ENCODE measurements around the gene DOCK1.
A peak's percentile ranks its signal among the peaks of the same experiment; 100 is the strongest.

The DOCK1 gene

DNA sequence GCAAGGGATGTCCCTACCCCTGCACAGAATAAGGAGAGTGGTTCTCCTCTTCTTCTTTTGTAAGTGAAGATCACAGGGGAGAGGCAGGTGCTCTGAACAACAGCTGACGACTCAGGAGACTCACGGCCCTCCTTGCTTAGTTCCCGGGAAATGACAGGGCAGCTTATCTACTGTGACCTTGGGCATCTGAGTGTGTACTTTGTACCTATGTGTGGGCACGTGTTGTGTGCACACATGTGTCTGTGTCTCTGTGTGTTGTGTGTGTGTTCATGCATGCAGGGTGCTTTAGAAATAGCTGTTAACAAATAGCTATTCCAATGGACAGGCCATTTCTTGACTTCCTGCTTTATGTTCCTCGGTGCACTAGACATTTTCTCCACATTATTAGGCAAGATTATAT is 563.4 kb downstream of the DOCK1 start:
- Histone ChIP-seq H3K9me2 (replicated peaks; ENCODE audit: insufficient read depth, low read length) (no peaks in the 10 kb centered on the region), H3K79me2 (ENCODE audit: low read length) (no peaks in the 10 kb centered on the region), H3F3A (ENCODE audit: insufficient read depth, low read length) (no peaks in the 10 kb centered on the region), H4K20me1 (ENCODE audit: insufficient read depth, low read length) (no peaks in the 10 kb centered on the region), H3K4me2 (ENCODE audit: low read depth, low read length) (no peak overlapping the region), H3K27ac (ENCODE audit: low read length) (no peak overlapping the region), H2AFZ (ENCODE audit: low read length) (no peak overlapping the region), H3K9me3 (replicated peaks; ENCODE audit: insufficient read depth, low read length) (no peaks in the 10 kb centered on the region), H3K27me3 (replicated peaks; ENCODE audit: insufficient read depth, low read length) (peaks cover 26% of the 10 kb centered on the region), H3K4me3 (ENCODE audit: low read length) (no peak overlapping the region), H3K4me1 (ENCODE audit: low read length) (no peaks in the 10 kb centered on the region), H3K9ac (ENCODE audit: low read length) (no peak overlapping the region), H3K36me3 (replicated peaks; ENCODE audit: insufficient read depth, low read length) (no peaks in the 10 kb centered on the region)
- TF ChIP-seq EZH2phosphoT487 (IDR thresholded peaks at IDR 0.05; ENCODE audit: low read length) (no peak), EZH2 (optimal IDR thresholded peaks at IDR 0.05; ENCODE audit: low read depth, low read length) (no peak)
- TF ChIP-seq, protein P1, sequence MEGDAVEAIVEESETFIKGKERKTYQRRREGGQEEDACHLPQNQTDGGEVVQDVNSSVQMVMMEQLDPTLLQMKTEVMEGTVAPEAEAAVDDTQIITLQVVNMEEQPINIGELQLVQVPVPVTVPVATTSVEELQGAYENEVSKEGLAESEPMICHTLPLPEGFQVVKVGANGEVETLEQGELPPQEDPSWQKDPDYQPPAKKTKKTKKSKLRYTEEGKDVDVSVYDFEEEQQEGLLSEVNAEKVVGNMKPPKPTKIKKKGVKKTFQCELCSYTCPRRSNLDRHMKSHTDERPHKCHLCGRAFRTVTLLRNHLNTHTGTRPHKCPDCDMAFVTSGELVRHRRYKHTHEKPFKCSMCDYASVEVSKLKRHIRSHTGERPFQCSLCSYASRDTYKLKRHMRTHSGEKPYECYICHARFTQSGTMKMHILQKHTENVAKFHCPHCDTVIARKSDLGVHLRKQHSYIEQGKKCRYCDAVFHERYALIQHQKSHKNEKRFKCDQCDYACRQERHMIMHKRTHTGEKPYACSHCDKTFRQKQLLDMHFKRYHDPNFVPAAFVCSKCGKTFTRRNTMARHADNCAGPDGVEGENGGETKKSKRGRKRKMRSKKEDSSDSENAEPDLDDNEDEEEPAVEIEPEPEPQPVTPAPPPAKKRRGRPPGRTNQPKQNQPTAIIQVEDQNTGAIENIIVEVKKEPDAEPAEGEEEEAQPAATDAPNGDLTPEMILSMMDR (IDR thresholded peaks at IDR 0.05; ENCODE audit: low read length): no peak
- no peak for DNase-seq

DNA sequence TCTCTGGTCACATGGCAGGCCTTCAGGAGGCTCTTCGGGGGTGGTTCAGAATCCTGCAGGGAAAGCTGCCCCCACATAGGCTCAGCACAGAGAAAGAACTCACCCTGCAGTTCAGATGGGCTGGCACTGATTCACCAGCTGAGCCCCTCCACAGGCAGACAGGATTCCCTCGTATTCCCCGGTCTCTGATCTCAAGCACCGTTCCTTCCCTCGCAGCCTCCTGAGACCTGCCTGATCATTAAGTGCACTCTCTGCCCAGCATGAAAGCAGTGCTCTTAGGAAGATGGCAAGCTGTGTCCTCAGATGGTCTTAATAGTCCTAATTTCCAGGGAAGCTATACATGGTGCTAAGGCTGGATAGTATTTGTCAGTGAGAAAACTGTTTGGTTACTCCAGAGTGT is 565.7 kb downstream of the DOCK1 start:
- Histone ChIP-seq H3K9ac (ENCODE audit: low read length) (no peak overlapping the region), H4K20me1 (ENCODE audit: insufficient read depth, low read length) (no peaks in the 10 kb centered on the region), H3K9me3 (replicated peaks; ENCODE audit: insufficient read depth, low read length) (no peaks in the 10 kb centered on the region), H3K36me3 (replicated peaks; ENCODE audit: insufficient read depth, low read length) (no peaks in the 10 kb centered on the region), H3K27ac (ENCODE audit: low read length) (no peak overlapping the region), H3K9me2 (replicated peaks; ENCODE audit: insufficient read depth, low read length) (no peaks in the 10 kb centered on the region), H3K27me3 (replicated peaks; ENCODE audit: insufficient read depth, low read length) (peaks cover 26% of the 10 kb centered on the region), H2AFZ (ENCODE audit: low read length) (no peak overlapping the region), H3K4me3 (ENCODE audit: low read length) (no peak overlapping the region), H3K4me1 (ENCODE audit: low read length) (peaks cover 4% of the 10 kb centered on the region; the same call in 1 of the 2 replicates), H3K79me2 (ENCODE audit: low read length) (no peaks in the 10 kb centered on the region), H3F3A (ENCODE audit: insufficient read depth, low read length) (no peaks in the 10 kb centered on the region), H3K4me2 (ENCODE audit: low read depth, low read length) (no peak overlapping the region)
- no peak for TF ChIP-seq EZH2 (optimal IDR thresholded peaks at IDR 0.05; ENCODE audit: low read depth, low read length)
- TF ChIP-seq EZH2phosphoT487 (IDR thresholded peaks at IDR 0.05; ENCODE audit: low read length): no peak
- no peak for DNase-seq

DNA sequence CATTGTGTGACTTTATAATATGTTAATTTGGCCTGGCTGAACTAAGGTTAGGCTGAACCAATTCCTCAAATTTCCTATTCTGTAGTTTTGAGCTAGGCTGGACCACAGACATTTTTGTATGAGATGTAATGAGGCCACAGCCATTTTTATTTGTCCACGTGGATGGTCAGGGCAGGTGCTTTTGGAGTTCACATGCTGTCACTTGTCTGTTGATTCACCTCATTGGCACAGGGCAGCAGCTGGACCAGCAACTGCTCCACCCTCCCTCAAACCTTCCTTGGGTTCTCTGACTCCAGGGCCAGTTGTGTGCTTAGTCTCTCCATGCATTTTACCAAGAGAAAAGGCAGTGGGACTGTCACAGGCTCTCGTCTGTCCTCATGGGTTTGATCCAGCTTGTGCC is 567.7 kb downstream of the DOCK1 start:
- H4K20me1 ChIP-seq (ENCODE audit: insufficient read depth, low read length): no peaks in the 10 kb centered on the region
- peaks cover 4% of the 10 kb centered on the region; the same call in 1 of the 2 replicates for H3K4me1 ChIP-seq (ENCODE audit: low read length)
- peaks cover 7% of the 10 kb centered on the region for H3K27me3 ChIP-seq (replicated peaks; ENCODE audit: insufficient read depth, low read length)
- no peak overlapping the region for H3K4me2 ChIP-seq (ENCODE audit: low read depth, low read length)
- H2AFZ ChIP-seq (ENCODE audit: low read length): no peak overlapping the region
- no peaks in the 10 kb centered on the region for H3K79me2 ChIP-seq (ENCODE audit: low read length)
- no peak overlapping the region for H3K27ac ChIP-seq (ENCODE audit: low read length)
- DNase-seq: no peak
- no peaks in the 10 kb centered on the region for H3F3A ChIP-seq (ENCODE audit: insufficient read depth, low read length)
- no peak overlapping the region for H3K9ac ChIP-seq (ENCODE audit: low read length)
- TF ChIP-seq EZH2phosphoT487 (IDR thresholded peaks at IDR 0.05; ENCODE audit: low read length) (no peak), EZH2 (optimal IDR thresholded peaks at IDR 0.05; ENCODE audit: low read depth, low read length) (no peak)
- TF ChIP-seq, protein P1 (IDR thresholded peaks at IDR 0.05; ENCODE audit: low read length): no peak
- H3K4me3 ChIP-seq (ENCODE audit: low read length): no peak overlapping the region
- H3K9me2 ChIP-seq (replicated peaks; ENCODE audit: insufficient read depth, low read length): no peaks in the 10 kb centered on the region
- H3K9me3 ChIP-seq (replicated peaks; ENCODE audit: insufficient read depth, low read length): no peaks in the 10 kb centered on the region
- H3K36me3 ChIP-seq (replicated peaks; ENCODE audit: insufficient read depth, low read length): no peaks in the 10 kb centered on the region

DNA sequence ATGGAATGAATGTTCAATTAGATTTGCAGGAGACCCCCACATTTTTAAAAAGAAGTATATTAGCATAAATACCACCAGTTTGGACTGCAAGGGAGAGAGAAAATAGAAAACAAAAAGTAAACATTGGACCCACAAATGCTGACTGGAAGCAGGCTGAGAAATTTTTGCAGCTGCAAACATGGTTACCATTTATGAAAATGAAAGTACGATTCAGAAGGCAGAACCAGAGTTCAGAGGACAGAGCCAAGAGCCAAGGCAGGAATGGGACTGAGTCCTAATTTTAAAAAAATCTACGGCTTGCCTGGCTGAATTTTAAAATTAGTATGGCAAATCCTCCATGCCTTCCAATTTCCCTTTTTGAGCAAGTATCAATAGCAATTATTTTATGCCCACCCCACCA is 569.3 kb downstream of the DOCK1 start:
- Histone ChIP-seq H3K27ac (ENCODE audit: low read length) (no peak overlapping the region), H3K4me2 (ENCODE audit: low read depth, low read length) (peak overlapping the region; percentile 49), H3K9ac (ENCODE audit: low read length) (no peak overlapping the region), H3F3A (ENCODE audit: insufficient read depth, low read length) (no peaks in the 10 kb centered on the region), H3K27me3 (replicated peaks; ENCODE audit: insufficient read depth, low read length) (no peaks in the 10 kb centered on the region), H3K4me3 (ENCODE audit: low read length) (no peak overlapping the region; the same call in 1 of the 2 replicates), H3K4me1 (ENCODE audit: low read length) (peaks cover 4% of the 10 kb centered on the region; the same call in 1 of the 2 replicates), H3K9me3 (replicated peaks; ENCODE audit: insufficient read depth, low read length) (no peaks in the 10 kb centered on the region), H3K79me2 (ENCODE audit: low read length) (no peaks in the 10 kb centered on the region), H2AFZ (ENCODE audit: low read length) (no peak overlapping the region; the same call in 1 of the 2 replicates), H4K20me1 (ENCODE audit: insufficient read depth, low read length) (no peaks in the 10 kb centered on the region), H3K36me3 (replicated peaks; ENCODE audit: insufficient read depth, low read length) (no peaks in the 10 kb centered on the region), H3K9me2 (replicated peaks; ENCODE audit: insufficient read depth, low read length) (no peaks in the 10 kb centered on the region)
- TF ChIP-seq EZH2 (optimal IDR thresholded peaks at IDR 0.05; ENCODE audit: low read depth, low read length) (no peak), EZH2phosphoT487 (IDR thresholded peaks at IDR 0.05; ENCODE audit: low read length) (no peak)
- TF ChIP-seq, protein P1 (IDR thresholded peaks at IDR 0.05; ENCODE audit: low read length): no peak
- DNase-seq: peak; percentile 58

Data from MM.1S (cell line).